H7 (cell line): ENCODE data around the gene RAB24. TPM values are rescaled to one million over a fixed set of nuclear protein-coding genes. Genes with fewer than 3 reads are reported as not detected.
"Not testable (repeated sequence)": the region's sequence is repeated elsewhere in the genome, so short reads cannot be mapped to it uniquely, and the experiment has no call there.

Experiments
- DNase-seq: peaks from one replicate; pipeline ENCODE4 v3.0.0; 2012
- H3K27me3 ChIP-seq: 2 replicates; pipeline ENCODE4 v1.6.0; 2011; ENCODE audit warnings: mild to moderate bottlenecking, low read length; ENCODE audit not compliant: control insufficient read depth, insufficient read depth
- H3K36me3 ChIP-seq: replicated peaks from 2 replicates; pipeline ENCODE4 v1.5.1; 2011; ENCODE audit warnings: low read length; ENCODE audit not compliant: control insufficient read depth, insufficient read depth
- H3K4me3 ChIP-seq: 2 replicates; pipeline ENCODE4 v1.5.1; 2011; ENCODE audit warnings: low read depth, mild to moderate bottlenecking, control low read depth, low read length, moderate library complexity; ENCODE audit not compliant: insufficient read depth
- total RNA-seq: library from RNA; depleted of rRNA; stranded (reverse); fragments of >200 nt; shearing (Covaris generic); gene quantifications from 2 replicates; pipeline ENCODE4 v1.2.3, GENCODE V29; 2014; rRNA removed

The RAB24 gene
- total RNA-seq: 25.4 and 35.7 TPM in 2 replicates

- DNase-seq: peak; percentile 99
- peak within 1 kb of the TSS; percentile 92 for H3K4me3 ChIP-seq
- H3K27me3 ChIP-seq: no peaks in the 10 kb centered on the region
- peaks cover 16% of the 10 kb centered on the region for H3K36me3 ChIP-seq
Measured at GRCh38 chr5:177303121-177303924, at the start of gene RAB24, which contains the start of gene PRELID1. RAB24 (minus strand) TSS chr5:177303719; CDS start chr5:177303288, 431 bp downstream. PRELID1 (plus strand) TSS chr5:177303799; CDS start chr5:177303986, 187 bp downstream.

GRCh38 chr5:177353093-177353492 lies 49.6 kb upstream of the RAB24 start:
- Histone ChIP-seq H3K36me3 (peaks cover 7% of the 10 kb centered on the region), H3K27me3 (no peaks in the 10 kb centered on the region), H3K4me3 (no peak overlapping the region)
- no peak for DNase-seq

- Histone ChIP-seq H3K36me3 (peaks cover 7% of the 10 kb centered on the region), H3K4me3 (peak within 1 kb of the TSS; percentile 75), H3K27me3 (no peaks in the 10 kb centered on the region)
- DNase-seq: peak; percentile 98
Measured at GRCh38 chr5:177351392-177352329, 48.1 kb upstream of the RAB24 start, which contains the start of gene LMAN2. LMAN2 (minus strand) TSS chr5:177351668; CDS start chr5:177351647, 21 bp downstream.

- Histone ChIP-seq H3K4me3 (peak overlapping the region; percentile 75), H3K36me3 (peaks cover 7% of the 10 kb centered on the region), H3K27me3 (no peaks in the 10 kb centered on the region)
- DNase-seq: no peak
Measured at GRCh38 chr5:177350776-177351391, 47.4 kb upstream of the RAB24 start.

GRCh38 chr5:177349762-177350161 lies 46.2 kb upstream of the RAB24 start:
- DNase-seq: no peak
- peaks cover 7% of the 10 kb centered on the region for H3K36me3 ChIP-seq
- H3K27me3 ChIP-seq: no peaks in the 10 kb centered on the region
- no peak overlapping the region for H3K4me3 ChIP-seq

GRCh38 chr5:177349362-177349647 lies 45.8 kb upstream of the RAB24 start:
- no peaks in the 10 kb centered on the region for H3K27me3 ChIP-seq
- H3K36me3 ChIP-seq: peaks cover 7% of the 10 kb centered on the region
- no peak overlapping the region for H3K4me3 ChIP-seq
- no peak for DNase-seq

GRCh38 chr5:177347699-177348098 lies 44.2 kb upstream of the RAB24 start:
- H3K27me3 ChIP-seq: no peaks in the 10 kb centered on the region
- H3K36me3 ChIP-seq: peaks cover 7% of the 10 kb centered on the region
- no peak overlapping the region for H3K4me3 ChIP-seq
- no peak for DNase-seq

- DNase-seq: no peak
- H3K4me3 ChIP-seq: no peak overlapping the region
- H3K27me3 ChIP-seq: no peaks in the 10 kb centered on the region
- peaks cover 7% of the 10 kb centered on the region for H3K36me3 ChIP-seq
Measured at GRCh38 chr5:177346820-177347219, 43.3 kb upstream of the RAB24 start.

- Histone ChIP-seq H3K27me3 (no peaks in the 10 kb centered on the region), H3K4me3 (no peak overlapping the region), H3K36me3 (peaks cover 6% of the 10 kb centered on the region)
- no peak for DNase-seq
Measured at GRCh38 chr5:177344891-177345290, 41.4 kb upstream of the RAB24 start.

- no peak for DNase-seq
- 0 out of 2 replicates have a peak, but pooled peaks cover 1% of the 10 kb centered on the region for H3K36me3 ChIP-seq
- H3K4me3 ChIP-seq: no peak overlapping the region
Measured at GRCh38 chr5:177343777-177344176, 40.3 kb upstream of the RAB24 start.

GRCh38 chr5:177343000-177343399 lies 39.5 kb upstream of the RAB24 start:
- not testable (repeated sequence) for H3K27me3 ChIP-seq, H3K4me3 ChIP-seq, DNase-seq, H3K36me3 ChIP-seq

More at GRCh38 chr5:177343777-177344176, 40.3 kb upstream of the RAB24 start:
- no peaks in the 10 kb centered on the region for H3K27me3 ChIP-seq

GRCh38 chr5:177339107-177339638 lies 35.7 kb upstream of the RAB24 start:
- DNase-seq: peak; percentile 19
- Histone ChIP-seq H3K4me3 (no peak overlapping the region), H3K36me3 (peaks cover 15% of the 10 kb centered on the region), H3K27me3 (no peaks in the 10 kb centered on the region)

GRCh38 chr5:177338251-177339106 lies 35.0 kb upstream of the RAB24 start:
- Histone ChIP-seq H3K27me3 (no peaks in the 10 kb centered on the region), H3K4me3 (no peak overlapping the region), H3K36me3 (peaks cover 20% of the 10 kb centered on the region)
- no peak for DNase-seq
